B cell (primary cell): ENCODE data around the gene GDI2. TPM values are rescaled to one million over a fixed set of nuclear protein-coding genes. Genes with fewer than 3 reads are reported as not detected.

Source experiments
- ATAC-seq: fragments of 200-7000 bp; cut with Tn5 transposase; one replicate; pipeline ENCODE4 v1.10.0; 2021; ENCODE audit warnings: low read depth, mild to moderate bottlenecking, moderate number of reproducible peaks, moderate library complexity
- CTCF ChIA-PET: fragments of 350-600 bp; sonication (Branson Sonifier 250); formaldehyde crosslinking; loops from one replicate; lab custom pipeline; 2021; ENCODE audit warnings: antibody characterized with exemption, inconsistent platforms; lab: Charles Lee
- POLR2A ChIA-PET: fragments of 350-600 bp; sonication (Branson Sonifier 250); formaldehyde crosslinking; loops from one replicate; lab custom pipeline; 2021; ENCODE audit warnings: antibody characterized with exemption; lab: Charles Lee
- DNase-seq: peaks from one replicate; pipeline ENCODE4 v3.0.0; 2013
- H2AFZ ChIP-seq: 2 replicates; pipeline ENCODE4 v1.6.1; 2012; ENCODE audit warnings: mild to moderate bottlenecking, low read depth, low read length; ENCODE audit not compliant: insufficient read depth, poor library complexity, severe bottlenecking
- H3K27ac ChIP-seq, 2 donors: 1 replicate in 1 of 2; 2 replicates in 1 of 2; pipeline ENCODE4 v1.5.1; 2012 to 2013; ENCODE audit warnings: low read length in 2 of 2, mild to moderate bottlenecking in 2 of 2, moderate library complexity in 1 of 2
- H3K27me3 ChIP-seq, 4 experiments: fragments of 200-600 bp in 1 of 4; sonication (generic) in 1 of 4; replicated peaks in 1 of 4; 1 replicate in 2 of 4; 2 replicates in 2 of 4; pipeline versions ENCODE4 v1.6.1 to v1.7.0; 2013 to 2016; ENCODE audit warnings: low read length in 3 of 4, mild to moderate bottlenecking in 2 of 4, mixed read lengths in 1 of 4, moderate library complexity in 1 of 4; ENCODE audit not compliant: insufficient read depth in 4 of 4, control insufficient read depth in 3 of 4; ENCODE audit errors: control extremely low read depth in 1 of 4
- H3K36me3 ChIP-seq, 2 experiments: replicated peaks in 1 of 2; 1 replicate in 1 of 2; 2 replicates in 1 of 2; pipeline versions ENCODE4 v1.6.1 to v1.7.1; 2013; ENCODE audit warnings: low read length in 1 of 2; ENCODE audit not compliant: insufficient read depth in 2 of 2, control insufficient read depth in 1 of 2; ENCODE audit errors: control extremely low read depth in 1 of 2, extremely low read depth in 1 of 2
- H3K4me1 ChIP-seq, 2 donors: fragments of 200-600 bp in 1 of 2; sonication (generic) in 1 of 2; 1 replicate in 1 of 2; 2 replicates in 1 of 2; pipeline versions ENCODE4 v1.5.1 to v1.6.1; 2013 to 2017; ENCODE audit warnings: low read length in 2 of 2; ENCODE audit not compliant: control insufficient read depth in 2 of 2, insufficient read depth in 2 of 2
- H3K4me2 ChIP-seq: replicated peaks from 2 replicates; pipeline ENCODE3; 2012; ENCODE audit warnings: mild to moderate bottlenecking, low read depth, low read length; ENCODE audit not compliant: poor library complexity, severe bottlenecking
- H3K4me3 ChIP-seq, 5 experiments: fragments of 200-600 bp in 1 of 5; sonication (generic) in 1 of 5; 1 replicate in 3 of 5; 2 replicates in 2 of 5; pipeline versions ENCODE4 v1.5.1 to v1.7.0; 2011 to 2016; ENCODE audit warnings: low read length in 4 of 5, mild to moderate bottlenecking in 4 of 5, low read depth in 2 of 5, control low read depth in 1 of 5, moderate library complexity in 1 of 5; ENCODE audit not compliant: insufficient read depth in 1 of 5; ENCODE audit errors: control extremely low read depth in 1 of 5, extremely low read depth in 1 of 5
- H3K79me2 ChIP-seq: fragments of 200-600 bp; sonication (generic); one replicate; pipeline ENCODE4 v1.6.0; 2016; ENCODE audit warnings: low read length; ENCODE audit not compliant: control insufficient read depth, insufficient read depth
- H3K9ac ChIP-seq: fragments of 200-600 bp; sonication (generic); 2 replicates; pipeline ENCODE4 v1.6.1; 2017; ENCODE audit warnings: mild to moderate bottlenecking, low read length, moderate library complexity
- H3K9me3 ChIP-seq, 3 donors: one replicate each; pipeline versions ENCODE4 v1.6.1 to v1.7.1; 2013; ENCODE audit warnings: low read length in 2 of 3; ENCODE audit not compliant: control insufficient read depth in 2 of 3, insufficient read depth in 1 of 3; ENCODE audit errors: control extremely low read depth in 1 of 3
- H4K20me1 ChIP-seq: 2 replicates; pipeline ENCODE4 v1.6.0; 2012; ENCODE audit warnings: mild to moderate bottlenecking, low read length; ENCODE audit not compliant: insufficient read depth, control insufficient read depth, poor library complexity, severe bottlenecking
- H3K27ac Mint-ChIP-seq: one replicate; pipeline ENCODE4 v1.8.0; 2021; ENCODE audit warnings: mixed read lengths
- H3K27me3 Mint-ChIP-seq: one replicate; pipeline ENCODE4 v1.8.0; 2021; ENCODE audit warnings: mixed read lengths
- H3K4me1 Mint-ChIP-seq: one replicate; pipeline ENCODE4 v1.8.0; 2021; ENCODE audit warnings: mixed read lengths
- H3K4me3 Mint-ChIP-seq: one replicate; pipeline ENCODE4 v1.8.0; 2021; ENCODE audit warnings: mixed read lengths
- H3K9me3 Mint-ChIP-seq: one replicate; pipeline ENCODE4 v1.8.0; 2022; ENCODE audit warnings: mixed read lengths; ENCODE audit not compliant: insufficient read depth
- EZH2 ChIP-seq: IDR thresholded peaks from 2 replicates; pipeline ENCODE4 v1.6.1; 2012; ENCODE audit warnings: borderline replicate concordance, low read depth, mild to moderate bottlenecking, moderate library complexity, low read length; ENCODE audit not compliant: insufficient read depth, poor library complexity, severe bottlenecking
- WGBS: methylation state at CpG from one replicate; pipeline ENCODE4 v1.1.5; 2013; ENCODE audit warnings: missing lambda C conversion rate; ENCODE audit not compliant: insufficient coverage; 5-methylcytosine and 5-hydroxymethylcytosine counted together
- intact Hi-C: fragments of 100-400 bp; cut with micrococcal nuclease; formaldehyde crosslinking; loops from one replicate; pipeline ENCODE4 v1.10.0; 2022
- polyA plus RNA-seq: library from polyadenylated mRNA; depleted of rRNA; stranded (reverse); fragments of >200 nt; gene quantifications from 2 replicates; pipeline ENCODE4 v1.2.3, GENCODE V29; 2012
- total RNA-seq, 2 donors: library from RNA; stranded (reverse); fragments of 120-200 nt in 1 of 2; gene quantifications; 1 replicate in 1 of 2; 2 replicates in 1 of 2; pipeline versions ENCODE4 v1.2.3 to v1.2.4, GENCODE V29; 2013 to 2022
- TF ChIP-seq, protein P1 (sequence below): fragments of 200-600 bp; IDR thresholded peaks from one replicate; pipeline ENCODE4 v1.8.0; 2022; ENCODE audit warnings: antibody characterized with exemption, mild to moderate bottlenecking

GDI2 gene
- total and polyA plus RNA-seq, 2 donors (not counting 1 experiment from before 2014, with no cell fraction given): 91.1 to 187 TPM

DNA sequence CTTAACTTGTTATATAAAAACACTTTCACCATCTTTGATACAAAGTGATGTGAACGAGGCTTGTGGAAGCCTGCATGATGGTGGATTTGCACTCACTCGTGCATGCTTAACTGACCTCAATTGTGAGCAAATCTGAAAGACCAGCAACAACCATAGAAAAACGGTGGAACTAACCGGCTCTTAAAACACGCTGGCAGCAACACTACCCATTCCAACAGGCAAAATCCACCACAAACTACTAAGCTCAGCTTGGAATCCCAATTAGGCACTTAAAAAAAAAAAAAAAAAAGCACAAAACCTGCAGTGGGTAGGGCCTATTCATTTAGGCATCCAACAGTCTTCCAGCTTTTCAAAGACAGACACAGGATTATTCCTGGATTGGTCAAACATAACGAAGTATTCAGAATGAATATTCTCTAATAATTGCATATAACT, 1.8 kb downstream of the GDI2 start:
- H3K27ac Mint-ChIP-seq: peak overlapping the region; percentile 79
- Histone ChIP-seq H2AFZ (peak overlapping the region; percentile 23), H3K4me3 (peak overlapping the region; percentile 27 to 98 (median 82)), H4K20me1 (peaks cover 41% of the 10 kb centered on the region), H3K79me2 (peaks cover 92% of the 10 kb centered on the region), H3K27me3 (no peaks in the 10 kb centered on the region), H3K9ac (peak overlapping the region; percentile 95), H3K4me1 (peaks cover 62 to 72% of the 10 kb centered on the region in 2 donors), H3K4me2 (peak overlapping the region; percentile 82), H3K27ac (peak overlapping the region in 1 of 2 donors; percentile 94), H3K9me3 (no peaks in the 10 kb centered on the region), H3K36me3 (peaks cover 2 to 15% of the 10 kb centered on the region in 2 experiments)
- H3K4me3 Mint-ChIP-seq: peak overlapping the region; percentile 91
- peaks cover 79% of the 10 kb centered on the region for H3K4me1 Mint-ChIP-seq
- no peak for ATAC-seq
- WGBS: 4% methylated on average over 5 of the region's 6 CpGs
- intact Hi-C loops: loop anchor here (5.0 to 10.0 kb wide), 4 partner anchors 34 to 364 kb away; partner anchors contain the start of gene IL15RA
- TF ChIP-seq EZH2: no peak
- TF ChIP-seq, protein P1, sequence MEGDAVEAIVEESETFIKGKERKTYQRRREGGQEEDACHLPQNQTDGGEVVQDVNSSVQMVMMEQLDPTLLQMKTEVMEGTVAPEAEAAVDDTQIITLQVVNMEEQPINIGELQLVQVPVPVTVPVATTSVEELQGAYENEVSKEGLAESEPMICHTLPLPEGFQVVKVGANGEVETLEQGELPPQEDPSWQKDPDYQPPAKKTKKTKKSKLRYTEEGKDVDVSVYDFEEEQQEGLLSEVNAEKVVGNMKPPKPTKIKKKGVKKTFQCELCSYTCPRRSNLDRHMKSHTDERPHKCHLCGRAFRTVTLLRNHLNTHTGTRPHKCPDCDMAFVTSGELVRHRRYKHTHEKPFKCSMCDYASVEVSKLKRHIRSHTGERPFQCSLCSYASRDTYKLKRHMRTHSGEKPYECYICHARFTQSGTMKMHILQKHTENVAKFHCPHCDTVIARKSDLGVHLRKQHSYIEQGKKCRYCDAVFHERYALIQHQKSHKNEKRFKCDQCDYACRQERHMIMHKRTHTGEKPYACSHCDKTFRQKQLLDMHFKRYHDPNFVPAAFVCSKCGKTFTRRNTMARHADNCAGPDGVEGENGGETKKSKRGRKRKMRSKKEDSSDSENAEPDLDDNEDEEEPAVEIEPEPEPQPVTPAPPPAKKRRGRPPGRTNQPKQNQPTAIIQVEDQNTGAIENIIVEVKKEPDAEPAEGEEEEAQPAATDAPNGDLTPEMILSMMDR: no peak
- ChIA-PET POLR2A (interaction anchor here (0.7 to 5.6 kb wide), 5 partner anchors 29 to 79 kb away, joined by 4 to 39 read pairs (median 6); partner anchors contain the start of gene FBH1), CTCF (interaction anchor here (0.8 to 3.7 kb wide), 9 partner anchors 13 to 79 kb away, joined by 3 to 24 read pairs (median 3); partner anchors contain the start of genes ANKRD16 and FBH1)
- no peaks in the 10 kb centered on the region for H3K9me3 Mint-ChIP-seq
- DNase-seq: no peak
- no peaks in the 10 kb centered on the region for H3K27me3 Mint-ChIP-seq

DNA sequence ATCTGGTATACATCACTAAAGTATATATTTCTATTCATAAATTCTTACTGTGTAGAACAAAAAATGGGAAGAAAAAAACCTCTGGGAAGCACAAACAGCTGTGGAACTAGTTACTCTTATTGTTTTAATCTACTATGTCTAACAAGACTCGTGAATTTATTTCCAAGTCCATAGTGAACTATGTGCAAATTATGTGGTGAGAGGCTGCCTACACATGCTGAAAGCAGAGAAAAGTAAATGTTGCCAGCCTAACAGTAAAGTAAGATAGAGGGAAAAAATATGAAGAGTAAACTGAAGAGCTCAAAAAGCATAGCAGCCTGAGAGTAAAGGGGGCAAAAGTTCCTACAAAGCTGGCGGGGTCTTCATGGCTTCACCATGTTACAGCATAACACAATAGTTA, 3.0 kb downstream of the GDI2 start:
- H3K36me3 ChIP-seq: peaks cover 2 to 22% of the 10 kb centered on the region in 2 experiments
- Mint-ChIP-seq H3K4me1 (peaks cover 78% of the 10 kb centered on the region), H3K9me3 (no peaks in the 10 kb centered on the region), H3K27ac (peak overlapping the region; percentile 85), H3K27me3 (no peaks in the 10 kb centered on the region), H3K4me3 (peak overlapping the region; percentile 91)
- H3K4me1 ChIP-seq: peaks cover 60 to 70% of the 10 kb centered on the region in 2 donors
- peak overlapping the region; percentile 95 for H3K9ac ChIP-seq
- H4K20me1 ChIP-seq: peaks cover 51% of the 10 kb centered on the region
- no CpG with 5 or more reads among the region's 2 CpGs for WGBS
- H2AFZ ChIP-seq: no peak overlapping the region
- peak overlapping the region; percentile 82 for H3K4me2 ChIP-seq
- TF ChIP-seq, protein P1: no peak
- CTCF ChIA-PET: interaction anchor here (0.8 to 3.7 kb wide), 12 partner anchors 12 to 276 kb away, joined by 3 to 24 read pairs (median 4); partner anchors contain the start of genes ANKRD16 and FBH1
- intact Hi-C loops: loop anchor here (5.0 to 10.0 kb wide), 4 partner anchors 33 to 363 kb away; partner anchors contain the start of gene IL15RA
- no peaks in the 10 kb centered on the region for H3K27me3 ChIP-seq
- H3K27ac ChIP-seq: peak overlapping the region in 1 of 2 donors; percentile 94
- POLR2A ChIA-PET: interaction anchor here (0.5 to 2.0 kb wide), 3 partner anchors 11 to 78 kb away, joined by 4 to 6 read pairs (median 6); no protein-coding TSS in a partner anchor
- peak overlapping the region in 3 of 5 experiments; percentile 13 to 98 (median 23) for H3K4me3 ChIP-seq
- peaks cover 96% of the 10 kb centered on the region for H3K79me2 ChIP-seq
- no peak for ATAC-seq
- peaks cover 0 to 2% (median 0%) of the 10 kb centered on the region in 3 donors for H3K9me3 ChIP-seq
- DNase-seq: no peak
